Measurements from ENCODE around the gene ASPA. TPM values are rescaled to one million over a fixed set of nuclear protein-coding genes. Genes with fewer than 3 reads are reported as not detected.
"Not testable (repeated sequence)": the region's sequence is repeated elsewhere in the genome, so short reads cannot be mapped to it uniquely, and the experiment has no call there.

Gene ASPA
- 0.63 TPM in 1 of 2 replicates, not detected in the other for total RNA-seq (2014; rRNA removed; shearing (Covaris generic))
- polyA plus RNA-seq (2016; fragmentation: Nextera tagmentation; extraction: Ambion mirVana), result 0.16 TPM in 2 replicates

DNA sequence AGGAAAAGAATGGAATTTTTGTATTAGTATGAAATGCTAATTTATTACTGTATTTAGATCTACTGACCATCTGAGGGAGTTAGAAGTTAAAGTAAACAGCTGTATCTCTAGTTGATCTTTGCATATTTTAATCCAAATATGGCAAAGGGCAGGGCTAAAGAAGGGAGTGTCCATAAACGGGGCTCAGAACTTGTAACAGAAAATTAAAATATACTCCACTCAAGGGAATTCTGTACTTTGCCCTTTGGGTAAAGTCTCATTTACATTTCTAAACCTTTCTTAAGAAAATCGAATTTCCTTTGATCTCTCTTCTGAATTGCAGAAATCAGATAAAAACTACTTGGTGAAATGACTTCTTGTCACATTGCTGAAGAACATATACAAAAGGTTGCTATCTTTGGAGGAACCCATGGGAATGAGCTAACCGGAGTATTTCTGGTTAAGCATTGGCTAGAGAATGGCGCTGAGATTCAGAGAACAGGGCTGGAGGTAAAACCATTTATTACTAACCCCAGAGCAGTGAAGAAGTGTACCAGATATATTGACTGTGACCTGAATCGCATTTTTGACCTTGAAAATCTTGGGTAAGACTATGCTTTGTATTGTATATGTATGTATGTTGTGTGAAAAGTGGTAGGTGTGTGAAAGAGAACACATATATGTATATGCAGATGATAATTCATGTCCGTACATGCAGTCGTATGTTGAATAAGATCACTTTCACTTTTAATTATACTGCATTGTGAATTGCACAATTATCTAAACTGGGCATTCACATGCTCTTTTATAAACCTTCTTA is at the start of gene ASPA:
TSS of gene ASPA (plus strand) at position 186 of the 799 bp plus-strand sequence. CDS start at position 349, 163 bp downstream.
- H3K36me3 ChIP-seq (ENCODE audit: low read depth), result no peaks in the 10 kb centered on the region

DNA sequence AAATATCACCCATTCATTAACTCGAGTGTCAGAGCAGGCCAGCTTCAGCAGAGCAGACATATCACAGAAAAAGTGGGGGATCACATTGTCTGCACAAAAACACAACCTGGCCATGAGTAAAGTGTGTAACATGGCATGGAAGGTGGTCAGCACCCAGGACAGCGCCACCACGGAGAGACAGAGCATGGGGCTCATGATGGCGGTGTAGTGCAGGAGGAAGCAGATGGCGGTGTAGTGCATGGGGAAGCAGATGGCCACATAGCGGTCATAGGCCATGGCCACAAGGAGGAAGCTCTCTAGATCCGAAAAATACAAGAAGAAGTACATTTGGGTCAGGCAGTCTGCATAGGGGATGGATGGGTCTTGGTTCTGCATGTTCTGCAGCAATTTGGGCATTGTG is 42.6 kb upstream of the ASPA start:
- in situ Hi-C loops (cut with MboI); H3K9me3 ChIP-seq (ENCODE audit: low read depth); H3K79me2 ChIP-seq (ENCODE audit: insufficient read depth); H3K4me3 ChIP-seq; H3K9me2 ChIP-seq (ENCODE audit: insufficient read depth); H2AFZ ChIP-seq; H4K20me1 ChIP-seq (ENCODE audit: insufficient read depth); H3K9ac ChIP-seq; H3K4me1 ChIP-seq (ENCODE audit: insufficient read depth); H3K27ac ChIP-seq; H3K36me3 ChIP-seq (ENCODE audit: low read depth); H3K27me3 ChIP-seq (replicated peaks; ENCODE audit: insufficient read depth); H3K4me2 ChIP-seq (ENCODE audit: unreplicated experiment); H3F3A ChIP-seq (ENCODE audit: insufficient read depth): not testable (repeated sequence)
- 18 to 24% methylated on average over 7 of the region's 7 CpGs for WGBS, 2 experiments (ENCODE audit: low coverage in 1 of 2, low lambda C conversion rate in 2 of 2, missing lambda C conversion rate in 2 of 2)
- DNase-seq, result peak; percentile 4

More for the DNA sequence above, at the start of gene ASPA:
- peak within 1 kb of the TSS; percentile 51 for H3K9ac ChIP-seq
- WGBS, 2 experiments (ENCODE audit: low coverage in 1 of 2, low lambda C conversion rate in 2 of 2, missing lambda C conversion rate in 2 of 2), result 0 to 3% methylated on average over 7 of the region's 7 CpGs
- peak within 1 kb of the TSS; percentile 4; the same call in 1 of the 2 replicates for H3K27ac ChIP-seq
- H2AFZ ChIP-seq, result peak within 1 kb of the TSS; percentile 86
- H3K4me1 ChIP-seq (ENCODE audit: insufficient read depth), result no peaks in the 10 kb centered on the region
- peak; percentile 47 for DNase-seq
- H3K27me3 ChIP-seq (replicated peaks; ENCODE audit: insufficient read depth), result no peaks in the 10 kb centered on the region
- TF ChIP-seq EZH2 (IDR thresholded peaks at IDR 0.05; ENCODE audit: insufficient read depth, poor library complexity, severe bottlenecking), result no peak
- no peak for TF ChIP-seq EZH2phosphoT487 (IDR thresholded peaks at IDR 0.05; ENCODE audit: insufficient read depth, low read depth)
- no peaks in the 10 kb centered on the region for H3K9me2 ChIP-seq (ENCODE audit: insufficient read depth)
- peak within 1 kb of the TSS; percentile 77 for H3K4me3 ChIP-seq
- H3K4me2 ChIP-seq (ENCODE audit: unreplicated experiment), result peak within 1 kb of the TSS; percentile 86
- H3K79me2 ChIP-seq (ENCODE audit: insufficient read depth), result no peaks in the 10 kb centered on the region
- in situ Hi-C loops (cut with MboI), result no loop called here
- H3K9me3 ChIP-seq (ENCODE audit: low read depth), result no peaks in the 10 kb centered on the region
- no peaks in the 10 kb centered on the region; the same call in 1 of the 2 replicates for H3F3A ChIP-seq (ENCODE audit: insufficient read depth)
- no peaks in the 10 kb centered on the region for H4K20me1 ChIP-seq (ENCODE audit: insufficient read depth)

DNA sequence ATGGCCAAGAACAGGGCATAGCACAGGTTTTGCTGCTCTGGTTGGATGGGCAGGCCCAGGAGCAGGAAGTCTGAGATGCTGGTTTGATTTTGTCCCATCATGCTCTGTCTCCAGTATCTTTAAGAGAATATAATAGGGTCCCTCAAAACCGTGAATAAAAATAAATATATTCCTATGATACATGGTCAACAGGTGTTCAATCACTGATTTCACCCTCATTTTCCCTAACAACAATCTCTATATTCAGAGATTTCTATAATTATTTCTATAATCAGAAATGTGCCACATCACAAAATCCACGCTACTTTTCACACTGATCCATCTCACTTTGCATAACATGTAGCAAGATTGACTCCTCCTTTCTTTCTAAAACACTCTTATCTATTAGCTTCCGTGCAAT is 42.1 kb upstream of the ASPA start, which contains the start of gene OR1E2:
TSS of gene OR1E2 (minus strand) at position 101 of the 400 bp plus-strand sequence. CDS start at position 101, 0 bp downstream.
- H3F3A ChIP-seq (ENCODE audit: insufficient read depth), result no peaks in the 10 kb centered on the region
- no peak for TF ChIP-seq EZH2 (IDR thresholded peaks at IDR 0.05; ENCODE audit: insufficient read depth, poor library complexity, severe bottlenecking)
- no peaks in the 10 kb centered on the region for H3K79me2 ChIP-seq (ENCODE audit: insufficient read depth)
- WGBS, 2 experiments (ENCODE audit: low coverage in 1 of 2, low lambda C conversion rate in 2 of 2, missing lambda C conversion rate in 2 of 2), result 30 to 34% methylated on average over 3 of the region's 3 CpGs
- no peak within 1 kb of the TSS for H3K4me3 ChIP-seq
- H3K9ac ChIP-seq, result no peak within 1 kb of the TSS
- H3K9me3 ChIP-seq (ENCODE audit: low read depth), result no peaks in the 10 kb centered on the region
- H3K36me3 ChIP-seq (ENCODE audit: low read depth), result no peaks in the 10 kb centered on the region
- in situ Hi-C loops (cut with MboI), result no loop called here
- H3K4me2 ChIP-seq (ENCODE audit: unreplicated experiment), result no peak within 1 kb of the TSS
- H3K4me1 ChIP-seq (ENCODE audit: insufficient read depth), result no peaks in the 10 kb centered on the region
- H2AFZ ChIP-seq, result no peak within 1 kb of the TSS
- no peak within 1 kb of the TSS for H3K27ac ChIP-seq
- no peaks in the 10 kb centered on the region for H3K9me2 ChIP-seq (ENCODE audit: insufficient read depth)
- no peaks in the 10 kb centered on the region for H3K27me3 ChIP-seq (replicated peaks; ENCODE audit: insufficient read depth)
- H4K20me1 ChIP-seq (ENCODE audit: insufficient read depth), result no peaks in the 10 kb centered on the region
- DNase-seq, result no peak

DNA sequence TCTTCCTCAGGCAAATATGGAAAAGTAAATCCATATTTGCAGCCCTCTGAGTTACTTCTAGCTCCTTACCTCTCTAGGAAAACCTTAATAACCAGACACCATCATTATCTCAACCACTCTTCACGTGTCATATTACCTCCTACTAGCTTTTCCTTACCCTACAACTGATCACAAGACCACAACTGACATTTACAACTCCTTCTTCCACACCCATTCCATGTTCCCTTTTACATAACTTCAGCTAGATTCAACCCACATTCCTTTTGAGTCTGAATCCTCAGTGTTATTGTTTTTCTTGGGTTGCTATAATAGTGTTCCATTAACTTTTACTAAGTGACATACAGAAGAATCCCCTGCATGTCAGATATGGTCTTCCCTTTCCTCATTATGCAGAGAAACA is 37.4 kb upstream of the ASPA start:
- Histone ChIP-seq H3K4me3 (no peak overlapping the region), H2AFZ (no peak overlapping the region), H4K20me1 (ENCODE audit: insufficient read depth) (no peaks in the 10 kb centered on the region), H3K27me3 (replicated peaks; ENCODE audit: insufficient read depth) (no peaks in the 10 kb centered on the region), H3K4me2 (ENCODE audit: unreplicated experiment) (no peak overlapping the region), H3K36me3 (ENCODE audit: low read depth) (no peaks in the 10 kb centered on the region), H3K9me3 (ENCODE audit: low read depth) (no peaks in the 10 kb centered on the region), H3K9ac (no peak overlapping the region), H3K79me2 (ENCODE audit: insufficient read depth) (no peaks in the 10 kb centered on the region), H3K27ac (no peak overlapping the region), H3K9me2 (ENCODE audit: insufficient read depth) (no peaks in the 10 kb centered on the region), H3K4me1 (ENCODE audit: insufficient read depth) (no peaks in the 10 kb centered on the region), H3F3A (ENCODE audit: insufficient read depth) (no peaks in the 10 kb centered on the region)
- WGBS, 2 experiments (ENCODE audit: low coverage in 1 of 2, low lambda C conversion rate in 2 of 2, missing lambda C conversion rate in 2 of 2), result 11 to 17% methylated on average over 1 of the region's 1 CpG
- DNase-seq, result no peak
- TF ChIP-seq EZH2phosphoT487 (IDR thresholded peaks at IDR 0.05; ENCODE audit: insufficient read depth, low read depth), result no peak
- TF ChIP-seq EZH2 (IDR thresholded peaks at IDR 0.05; ENCODE audit: insufficient read depth, poor library complexity, severe bottlenecking), result no peak
- in situ Hi-C loops (cut with MboI), result no loop called here
